Heart left ventricle (tissue), 13 donors: ENCODE data around the gene FADS2.

ENCODE experiments used
- CTCF ChIP-seq, 12 donors: fragments of 200-600 bp; sonication (generic) in 4 of 12; IDR thresholded peaks; one replicate each; pipeline versions ENCODE4 v1.5.0 to v1.8.0; 2018 to 2022; ENCODE audit warnings: antibody characterized with exemption in 12 of 12, mild to moderate bottlenecking in 5 of 12
- POLR2A ChIP-seq, 2 donors: fragments of 450-650 bp; IDR thresholded peaks; one replicate each; pipeline ENCODE4 v1.6.1; 2017; ENCODE audit warnings: antibody characterized with exemption in 2 of 2, mild to moderate bottlenecking in 2 of 2, moderate library complexity in 2 of 2
- donor health status: ischemic (EF 13 %, LVEDD 7.1; RV severe dilation, severe dysfunction).
- donor health status: DM: no; HTN: yes; CAD: no.
- donor health status: DM: no; HTN: no; CAD: no.
- donor health status: ischemic (EF 25% LVEDD 6.9; RV normal size, moderate dysfunction).
- donor health status: ischemic (EF 25% LVEDD 5.7; RV mildly dilated, moderate dysfunction).
- donor health status: ischemic (EF 35%, LVEDD 5.7; RV mildly dilated, moderate dysfunction).
- donor health status: nonischemic (EF 11% LVEDD 7.7; RV severe dilation, severe dysfunction).
- donor health status: DM: yes; HTN: yes; CAD: no.
- donor health status: PGD.
- donor health status: ischemic (EF 29% LVEDD 5.4; RV normal size, mild dysfunction).
- donor health status: nonischemic (EF 23%, LVEDD 6.1; RV moderate dilation, normal function).

- TF ChIP-seq POLR2A (IDR thresholded peaks at IDR 0.05) (no peak), CTCF (IDR thresholded peaks at IDR 0.05) (no peak)
Measured at GRCh38 chr11:61802605-61803004, 25.5 kb upstream of the FADS2 start.
